GM12874 (cell line): ENCODE data around the gene DOK6.

Experiments
- CTCF ChIP-seq: IDR thresholded peaks from 2 replicates; pipeline ENCODE4 v1.5.1; 2011; ENCODE audit warnings: low read depth, mild to moderate bottlenecking, control low read depth, low read length, moderate library complexity; ENCODE audit not compliant: insufficient read depth

The DOK6 gene

DNA sequence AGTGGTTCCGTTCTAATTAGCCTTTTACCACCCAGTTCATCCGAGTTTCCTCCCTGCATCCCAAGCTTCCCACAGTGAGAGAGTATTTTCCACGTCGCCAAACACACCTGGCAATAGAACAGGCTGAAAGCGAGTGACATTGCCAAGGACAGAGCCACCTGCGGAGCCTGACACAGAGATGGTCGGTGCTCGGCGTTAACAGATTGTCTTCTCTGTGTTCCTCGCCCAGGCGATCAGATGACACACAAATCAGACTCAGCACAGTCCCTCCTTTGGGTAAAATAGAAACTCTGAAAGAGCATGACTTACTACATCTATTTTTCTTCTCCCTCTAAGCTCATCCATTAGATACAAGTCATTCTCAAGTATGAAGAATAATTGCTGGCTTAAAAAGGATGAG lies 439.3 kb downstream of the DOK6 start:
- no peak for TF ChIP-seq CTCF

GRCh38 chr18:69840445-69840844 lies 439.8 kb downstream of the DOK6 start:
- TF ChIP-seq CTCF = no peak

GRCh38 chr18:69841117-69841516 lies 440.4 kb downstream of the DOK6 start:
- no peak for TF ChIP-seq CTCF

DNA sequence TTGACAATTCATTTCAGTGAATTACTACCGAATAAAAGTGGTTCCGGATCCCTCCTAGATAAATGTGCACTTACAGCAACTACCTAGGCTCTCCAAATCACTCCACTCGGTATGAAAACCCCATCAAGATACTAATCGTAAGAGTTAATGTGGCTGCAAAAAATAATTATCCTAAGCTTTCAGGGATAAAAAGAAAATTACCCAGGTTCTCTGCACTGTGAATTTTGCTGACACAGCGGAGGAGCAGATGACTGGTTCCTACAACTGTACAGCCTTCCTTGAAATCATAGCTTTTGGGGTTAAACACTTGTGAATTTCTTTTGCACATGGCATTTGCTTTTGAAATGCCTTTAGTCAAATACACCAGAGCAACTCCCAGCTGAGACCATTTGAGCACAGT lies 442.3 kb downstream of the DOK6 start:
- no peak for TF ChIP-seq CTCF

DNA sequence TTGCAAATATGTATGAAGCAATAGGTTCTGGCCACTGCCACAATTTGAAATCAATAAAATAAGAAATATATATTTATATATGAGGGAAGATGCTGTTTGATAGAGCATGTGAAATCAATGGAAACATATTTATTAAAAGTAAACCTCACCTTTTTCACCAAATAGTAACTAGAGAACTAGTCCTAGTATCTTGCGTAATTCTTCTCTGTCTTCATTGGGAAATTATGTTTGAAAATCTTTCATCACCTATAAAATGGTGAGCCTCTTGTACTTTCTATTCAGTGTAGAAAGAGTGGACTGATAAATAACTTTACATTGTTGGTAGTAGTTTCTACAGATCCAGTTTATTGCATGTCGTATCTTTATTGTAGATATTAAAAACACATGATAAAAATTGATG lies 444.0 kb downstream of the DOK6 start:
- TF ChIP-seq CTCF = no peak

GRCh38 chr18:69845593-69846506 lies 445.2 kb downstream of the DOK6 start:
- no peak for TF ChIP-seq CTCF

GRCh38 chr18:69853051-69853450 lies 452.4 kb downstream of the DOK6 start:
- no peak for TF ChIP-seq CTCF
